COLO829 (cell line): ENCODE results near the gene ATP13A2.

Source experiments
- DNase-seq: peaks from one replicate; pipeline ENCODE4 v3.0.0; 2012; ENCODE audit warnings: low spot score

The ATP13A2 gene

DNA sequence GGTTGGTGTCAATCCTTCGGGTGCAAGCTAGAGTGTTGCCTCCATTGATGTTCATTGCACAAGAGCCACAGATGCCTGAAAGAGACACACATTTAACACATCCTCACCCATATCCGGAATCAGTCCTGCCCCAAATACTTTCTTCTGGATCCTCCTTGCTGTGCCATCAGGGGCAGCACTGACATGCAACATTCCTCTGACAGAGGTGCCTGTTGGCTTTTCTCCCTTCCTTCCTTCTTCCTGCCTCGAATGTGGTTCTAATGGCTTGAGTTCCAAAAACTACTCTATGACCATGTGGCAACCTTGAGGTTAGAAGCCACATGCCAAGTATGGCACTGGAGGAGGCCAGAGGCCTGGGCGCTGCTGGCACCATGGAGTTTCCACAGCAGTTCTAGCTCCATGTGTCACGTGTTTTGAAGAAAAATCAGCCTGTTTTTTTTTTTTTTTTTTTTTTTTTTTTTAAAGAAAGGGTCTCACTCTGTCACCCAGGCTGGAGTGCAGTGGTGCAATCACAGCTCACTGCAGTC lies 17.0 kb upstream of the ATP13A2 start:
- DNase-seq, result no peak

DNA sequence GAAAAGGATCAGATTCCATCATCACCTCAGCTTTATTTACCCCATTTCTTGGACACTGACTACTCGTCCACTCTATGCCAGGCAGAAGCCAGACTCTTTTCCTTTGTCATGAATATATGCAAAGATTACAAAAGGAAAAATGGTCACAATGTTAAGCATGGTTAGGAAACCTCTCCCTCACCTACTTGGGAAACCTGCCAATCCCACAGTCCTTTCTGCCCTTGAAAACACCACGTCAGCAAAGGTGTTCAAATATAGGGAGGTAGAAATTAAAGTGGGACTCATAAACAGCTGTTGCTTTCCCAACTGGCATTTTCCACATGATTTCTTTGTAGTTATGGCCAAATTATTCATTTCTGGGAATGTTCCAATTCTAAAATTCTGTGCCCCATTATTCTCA lies 16.2 kb upstream of the ATP13A2 start:
- DNase-seq, result no peak

DNA sequence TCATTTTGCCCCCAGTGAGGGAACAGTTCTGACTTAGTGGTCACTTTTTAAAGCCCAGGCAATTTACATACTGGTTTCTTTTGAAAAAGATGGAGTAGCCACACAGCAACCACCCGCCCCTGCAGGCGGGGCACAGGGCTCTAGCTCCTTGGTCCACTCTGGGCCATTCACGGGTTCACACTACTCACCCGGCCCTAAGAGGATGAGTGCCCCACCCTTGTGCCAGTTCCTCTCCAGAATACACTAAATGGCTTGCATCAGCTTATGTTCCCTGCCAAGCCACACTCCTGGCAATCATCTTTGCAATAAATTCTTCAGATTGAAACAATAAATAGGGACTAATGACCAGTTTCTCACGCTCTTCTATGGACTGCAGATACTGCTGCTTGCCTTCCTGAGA lies 15.7 kb upstream of the ATP13A2 start:
- DNase-seq, result no peak

DNA sequence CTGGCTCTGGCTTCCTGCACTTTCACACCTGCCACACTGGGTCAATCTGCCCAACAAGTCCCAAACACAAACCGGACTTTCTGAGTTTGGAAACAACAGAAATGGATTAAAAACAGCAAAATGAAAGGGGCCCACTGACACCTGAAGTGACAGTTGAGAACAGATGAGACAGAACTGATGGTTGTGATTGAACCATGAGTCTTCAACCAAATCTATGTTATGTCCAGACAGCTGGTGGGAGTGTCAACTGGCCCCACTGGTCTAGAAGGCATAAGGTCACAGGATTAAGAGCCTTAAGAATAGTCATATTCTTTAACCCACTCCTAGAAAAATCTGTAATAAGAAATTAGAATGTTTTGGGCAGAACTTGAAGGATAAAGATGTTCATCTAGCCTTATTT lies 13.0 kb upstream of the ATP13A2 start:
- no peak for DNase-seq

DNA sequence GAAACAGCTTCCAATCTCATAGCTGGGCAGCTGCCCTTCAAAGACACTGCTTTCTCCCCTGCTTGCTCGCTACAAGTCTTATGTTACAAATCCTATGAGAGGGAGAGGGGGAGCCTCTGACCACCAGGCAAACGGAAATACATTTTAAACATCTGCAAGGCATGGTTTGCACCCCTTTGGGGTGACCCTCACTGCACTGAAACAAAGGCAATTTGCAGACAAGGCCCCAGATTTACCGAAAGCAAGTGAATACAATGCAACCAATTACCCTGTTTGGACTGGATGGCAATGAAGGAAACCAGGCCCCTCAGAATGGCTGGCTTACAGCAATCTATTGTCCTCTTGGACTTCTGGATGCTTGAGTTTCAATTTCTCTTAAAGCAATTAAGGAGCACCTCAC lies 11.8 kb upstream of the ATP13A2 start:
- DNase-seq, result no peak

DNA sequence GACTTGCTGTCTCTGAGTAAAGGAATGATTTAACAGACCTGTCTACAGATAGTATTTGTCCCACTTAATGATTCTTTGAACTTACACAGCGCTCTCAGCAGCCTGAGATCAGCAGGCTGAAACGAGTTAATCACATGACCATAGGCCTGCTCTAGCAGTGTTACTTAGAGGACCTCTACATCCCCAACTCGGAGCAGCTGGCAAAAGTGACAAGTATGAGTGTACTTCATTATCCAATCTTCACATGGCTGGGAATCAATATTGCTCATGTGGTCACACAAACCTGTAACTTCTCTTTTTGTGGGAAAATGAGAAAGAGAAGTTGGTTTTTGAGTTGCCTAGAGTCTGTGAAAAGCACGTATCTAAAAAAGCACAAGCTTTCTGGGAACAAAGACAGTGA lies 11.4 kb upstream of the ATP13A2 start:
- no peak for DNase-seq

DNA sequence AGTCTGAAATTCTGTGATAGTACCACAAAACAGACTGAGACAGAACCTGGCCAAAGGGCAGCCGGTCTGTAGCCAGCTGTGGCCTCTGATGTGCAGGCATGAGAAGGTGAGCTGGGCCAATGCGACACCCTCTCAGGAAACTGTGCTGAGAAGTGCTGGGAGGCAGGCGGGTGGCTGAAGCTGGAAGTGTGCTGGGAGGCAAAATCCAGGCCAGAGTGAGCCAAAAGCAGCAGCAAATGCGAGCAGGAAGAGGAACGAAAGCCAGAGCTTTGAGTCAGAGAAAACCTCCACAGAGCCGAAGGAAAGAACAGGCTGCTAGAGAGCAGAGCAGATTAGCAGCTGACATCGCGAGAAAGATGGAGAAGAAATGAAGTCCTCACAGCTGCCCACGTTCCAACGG lies 10.2 kb upstream of the ATP13A2 start:
- DNase-seq, result no peak

DNA sequence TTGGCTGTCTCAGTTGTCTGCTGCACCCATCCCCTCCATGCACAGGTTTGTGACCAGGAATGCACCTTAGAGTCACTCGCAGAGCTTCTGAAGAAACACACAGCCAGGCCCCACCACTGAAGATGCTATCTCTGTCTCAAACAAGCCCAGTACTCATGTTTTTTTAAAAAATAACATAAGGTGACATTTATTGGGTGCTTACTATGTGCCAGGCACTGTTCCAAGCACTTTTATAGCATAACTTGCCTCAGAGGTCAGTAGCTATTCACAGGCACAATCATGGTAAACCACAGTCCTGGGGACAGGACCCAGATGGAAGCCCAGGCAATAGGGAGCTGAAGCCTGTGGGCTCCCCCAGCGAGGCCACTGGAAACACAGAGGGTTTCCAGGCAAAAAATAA lies 8.8 kb upstream of the ATP13A2 start:
- no peak for DNase-seq

DNA sequence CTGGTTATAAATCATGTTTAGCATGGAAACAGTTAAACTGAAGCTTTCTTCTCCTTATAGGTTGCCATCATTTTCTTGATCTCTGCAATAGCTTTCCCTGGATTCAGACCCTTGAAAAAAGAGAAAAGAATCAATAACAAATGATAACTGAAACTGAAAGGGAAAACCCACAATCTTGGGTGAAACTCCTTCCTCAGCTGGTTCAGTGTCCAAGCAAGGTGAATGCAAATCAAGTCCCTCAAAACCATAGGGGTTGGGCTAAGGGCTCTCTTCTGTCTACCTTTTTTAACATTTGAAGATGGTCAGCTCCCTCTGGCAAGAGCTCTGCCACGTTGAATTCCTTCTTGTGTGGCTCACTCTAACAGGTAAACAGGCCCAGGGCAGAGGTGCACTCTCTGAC lies 7.1 kb upstream of the ATP13A2 start:
- DNase-seq, result no peak

DNA sequence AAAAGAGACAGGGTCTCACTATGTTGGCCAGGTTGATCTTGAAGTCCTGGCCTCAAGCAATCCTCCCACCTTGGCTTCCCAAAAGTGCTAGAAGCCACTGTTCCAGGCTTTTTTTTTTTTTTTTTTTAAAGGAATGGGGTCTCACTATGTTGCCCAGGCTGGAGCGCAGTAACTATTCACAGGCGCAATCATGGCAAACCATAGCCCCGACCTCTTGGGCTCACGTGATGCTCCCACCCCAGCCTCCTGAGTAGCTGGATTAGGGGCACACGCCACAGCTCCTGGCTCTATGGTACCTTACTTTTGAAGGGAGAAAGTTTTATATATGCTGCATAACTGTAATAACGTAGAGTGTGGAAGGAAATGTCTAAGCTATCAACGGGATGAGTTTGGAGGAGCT lies 5.7 kb upstream of the ATP13A2 start:
- no peak for DNase-seq

DNA sequence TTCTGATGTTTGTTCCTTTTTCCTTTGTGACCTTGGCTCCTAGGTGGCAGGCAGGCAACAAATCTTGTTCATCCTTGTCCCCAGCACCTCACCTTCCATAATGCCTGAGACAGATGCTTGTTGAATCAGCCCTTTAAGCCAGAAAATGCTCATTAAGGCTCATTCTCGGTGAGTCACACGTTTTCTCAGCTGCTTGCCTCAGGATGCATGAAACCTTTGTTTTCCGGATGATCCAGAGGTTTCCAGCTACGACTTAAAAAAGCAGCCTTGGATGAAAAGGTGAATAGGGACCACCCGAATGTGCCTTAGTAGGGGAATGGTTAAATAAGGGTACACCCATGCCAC lies 4.6 kb upstream of the ATP13A2 start:
- peak; percentile 68 for DNase-seq

DNA sequence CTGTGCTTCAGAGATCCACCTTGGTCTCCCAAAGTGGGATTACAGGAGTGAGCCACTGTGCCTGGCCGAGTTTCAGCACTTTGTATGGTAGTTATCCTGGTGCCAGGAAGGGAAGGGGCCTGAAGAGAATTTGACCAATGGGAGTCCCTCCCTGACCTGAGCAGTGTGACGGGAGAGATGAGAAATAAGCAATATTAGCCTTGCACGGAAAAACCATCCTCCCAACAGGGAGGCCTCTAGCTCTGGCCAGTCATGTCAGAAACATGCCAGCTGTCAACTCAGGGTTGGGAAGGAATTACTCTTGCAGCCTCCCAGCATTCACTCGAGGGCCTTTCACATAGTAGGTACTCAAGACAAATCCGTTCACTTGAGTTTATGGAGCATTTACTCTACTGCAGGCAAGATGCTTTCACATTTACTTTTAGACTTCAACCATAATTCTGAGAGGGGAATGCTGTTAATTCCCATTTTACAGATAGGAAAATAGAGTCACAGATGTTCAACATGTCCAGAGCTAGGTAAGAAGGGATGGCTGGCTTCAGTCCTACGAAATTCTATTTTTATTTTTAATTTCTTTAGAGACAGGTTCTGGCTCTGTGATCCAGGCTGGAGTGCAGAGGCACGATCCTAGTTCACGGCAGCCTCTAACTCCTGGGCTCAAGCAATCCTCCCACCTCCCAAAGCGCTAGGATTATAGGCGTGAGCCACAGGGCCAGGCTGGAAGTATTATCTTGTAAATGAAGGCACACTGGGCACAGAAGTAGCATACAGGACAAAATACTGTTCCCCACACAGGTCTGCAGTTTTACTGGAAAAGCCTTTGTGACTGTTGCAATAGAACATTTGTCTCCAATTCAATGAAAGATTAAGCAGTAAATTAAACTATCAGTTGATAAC lies 3.2 kb upstream of the ATP13A2 start:
- no peak for DNase-seq

DNA sequence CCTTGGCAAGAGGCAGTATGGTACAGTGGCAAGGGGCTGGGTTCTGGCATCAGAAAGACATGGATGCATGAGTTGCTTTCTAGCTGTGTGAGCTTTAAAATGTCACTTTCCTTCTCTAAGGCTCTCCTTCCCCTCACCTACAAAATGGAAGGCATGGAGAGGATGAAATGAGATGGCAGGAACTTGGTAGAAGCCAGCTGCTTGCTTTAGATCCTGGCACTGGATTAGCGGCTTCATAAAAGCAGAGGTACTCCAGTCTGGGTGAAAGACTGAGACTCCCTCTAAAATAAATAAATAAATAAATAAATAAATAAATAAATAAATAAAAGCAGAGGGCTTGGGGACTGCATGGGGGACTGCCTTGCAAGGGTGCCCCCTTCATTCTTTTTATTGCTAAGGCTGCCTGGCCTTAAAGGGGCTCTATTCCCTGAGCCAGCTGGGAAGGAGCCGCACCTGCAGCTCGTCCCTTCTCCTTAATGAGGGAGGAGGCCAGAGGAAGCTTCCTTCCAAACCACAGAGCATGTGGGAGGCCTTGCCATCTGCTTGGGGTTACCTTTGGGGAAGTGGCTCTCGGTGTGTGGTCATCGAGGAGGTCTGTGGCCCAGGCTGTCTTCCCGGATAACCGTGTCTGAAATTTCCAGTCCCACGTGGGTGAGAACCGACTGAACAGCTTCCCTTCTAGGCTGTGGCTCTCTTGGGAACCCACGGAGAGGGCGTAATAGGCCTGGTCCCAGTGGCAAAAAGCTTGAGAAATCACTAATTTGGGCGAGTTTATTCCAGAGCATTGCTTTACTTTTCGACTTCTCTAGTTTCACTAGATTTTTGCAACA lies 2.0 kb upstream of the ATP13A2 start:
- no peak for DNase-seq

DNA sequence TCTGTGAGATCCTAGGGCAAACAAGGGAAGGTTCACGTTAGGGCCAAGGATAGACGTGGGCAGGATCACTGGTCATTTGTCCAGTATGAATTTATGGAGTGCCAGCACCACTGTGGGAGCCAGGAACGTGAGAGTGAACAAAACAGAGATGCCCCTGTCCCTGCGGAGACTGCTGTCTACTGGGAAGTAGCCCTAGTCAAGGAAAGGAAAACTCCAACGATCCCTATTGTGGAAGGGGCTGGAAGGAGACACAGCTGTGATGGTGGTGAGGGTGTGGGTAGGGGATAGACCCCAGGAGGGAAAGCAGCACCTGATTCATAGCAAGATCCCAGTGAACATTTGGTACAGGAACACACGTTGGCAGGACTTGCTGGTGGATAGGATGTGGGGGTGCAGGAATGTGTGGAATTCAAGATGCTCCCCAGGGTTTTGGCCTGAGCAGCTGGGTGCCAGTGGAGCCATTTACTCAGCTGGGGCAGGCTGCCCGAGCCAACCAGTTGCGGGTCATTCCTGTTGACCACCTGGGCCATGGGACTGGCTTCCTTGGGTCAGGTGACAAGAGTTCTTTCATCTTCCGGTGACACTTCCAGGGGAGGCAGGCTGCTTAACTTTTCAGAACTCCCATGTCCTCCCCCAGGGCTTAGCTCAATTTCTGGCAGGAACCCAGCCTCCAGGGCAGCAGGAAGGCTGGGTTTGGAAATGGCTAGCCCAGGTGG lies 1.2 kb upstream of the ATP13A2 start:
- DNase-seq, result no peak

DNA sequence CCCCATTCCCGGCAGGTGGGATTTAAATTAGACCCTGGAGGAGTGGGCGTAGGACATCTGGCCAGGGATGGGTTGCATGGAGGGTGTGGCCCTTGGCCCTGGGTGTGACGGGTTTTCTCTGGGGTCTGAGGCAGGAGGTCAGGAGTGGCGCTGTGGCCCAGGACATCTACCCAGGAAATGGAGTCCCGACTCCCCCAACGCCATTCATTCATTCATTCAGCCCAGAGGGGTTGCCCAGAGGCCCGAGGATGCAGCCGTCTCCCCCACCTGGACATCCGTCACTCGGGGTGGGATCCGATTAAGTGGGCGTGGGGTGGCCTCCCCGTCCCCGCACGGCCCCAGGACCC lies 663 bp downstream of the ATP13A2 start:
- DNase-seq, result no peak

DNA sequence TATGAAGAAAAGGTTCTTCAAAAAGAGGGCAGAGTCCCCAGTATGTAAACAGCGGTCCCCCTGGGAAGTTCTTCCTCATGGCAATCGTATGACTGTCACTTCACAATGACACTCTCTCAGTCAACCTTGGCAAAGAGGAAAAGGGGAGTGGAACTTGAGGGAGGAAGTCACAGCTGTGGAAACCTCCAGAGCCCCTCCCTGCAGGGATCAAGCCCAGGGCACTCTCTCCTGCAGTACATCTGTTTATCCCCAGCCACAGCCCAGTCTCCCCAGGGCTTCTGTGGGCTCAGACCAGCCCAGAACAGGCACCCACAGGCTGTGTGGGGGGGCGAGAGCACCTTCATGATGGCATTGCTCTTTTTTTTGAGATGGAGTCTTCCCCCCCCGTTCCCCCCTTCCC lies 2.0 kb downstream of the ATP13A2 start:
- no peak for DNase-seq

DNA sequence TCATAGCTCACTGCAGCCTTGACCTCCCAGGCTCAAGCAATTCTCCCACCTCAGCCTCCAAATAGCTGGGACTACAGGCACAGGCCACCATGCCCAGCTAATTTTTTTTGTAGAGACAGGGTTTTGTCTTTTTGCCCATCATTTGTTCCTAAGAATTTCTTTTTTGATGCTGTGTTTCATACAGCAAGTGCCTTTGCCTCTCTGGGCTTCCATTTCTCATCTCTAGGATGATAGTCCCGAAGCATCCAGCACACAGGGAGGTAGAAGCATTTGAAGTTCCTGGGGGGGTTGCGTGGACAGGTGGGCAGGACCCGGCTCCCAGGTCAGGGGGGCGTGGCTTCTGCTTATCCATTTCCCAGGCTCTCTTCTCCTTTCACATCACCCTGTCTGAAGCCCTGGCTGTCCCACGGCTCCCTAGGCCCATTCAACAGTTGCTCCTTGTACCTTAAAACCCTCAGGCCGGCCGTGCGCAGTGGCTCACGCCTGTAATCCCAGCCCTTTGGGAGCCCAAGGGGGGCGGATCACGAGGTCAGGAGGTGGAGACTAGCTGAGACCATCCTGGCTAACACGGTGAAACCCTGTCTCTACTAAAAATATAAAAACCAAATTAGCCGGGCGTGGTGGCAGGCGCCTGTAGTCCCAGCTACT lies 3.4 kb downstream of the ATP13A2 start:
- DNase-seq, result no peak

DNA sequence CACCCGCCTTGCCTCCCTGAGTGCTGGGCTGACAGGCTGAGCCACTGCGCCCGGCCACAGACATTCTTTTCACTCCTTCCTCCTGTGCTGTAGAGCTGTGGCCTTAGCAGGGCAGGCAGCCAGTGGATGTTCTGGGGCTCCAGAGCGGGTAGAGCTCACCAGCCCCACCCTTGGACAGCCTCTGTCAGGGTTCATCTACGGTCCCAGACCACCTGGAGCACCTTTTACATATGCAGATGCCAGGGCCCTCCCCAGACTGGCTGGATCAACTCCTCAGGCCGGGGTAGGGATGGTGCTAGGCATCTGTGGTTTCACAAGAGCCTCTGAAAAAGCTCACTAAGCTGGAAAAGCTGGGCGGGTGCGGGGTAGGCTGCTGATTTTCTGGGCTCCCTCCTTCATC lies 4.6 kb downstream of the ATP13A2 start:
- no peak for DNase-seq

DNA sequence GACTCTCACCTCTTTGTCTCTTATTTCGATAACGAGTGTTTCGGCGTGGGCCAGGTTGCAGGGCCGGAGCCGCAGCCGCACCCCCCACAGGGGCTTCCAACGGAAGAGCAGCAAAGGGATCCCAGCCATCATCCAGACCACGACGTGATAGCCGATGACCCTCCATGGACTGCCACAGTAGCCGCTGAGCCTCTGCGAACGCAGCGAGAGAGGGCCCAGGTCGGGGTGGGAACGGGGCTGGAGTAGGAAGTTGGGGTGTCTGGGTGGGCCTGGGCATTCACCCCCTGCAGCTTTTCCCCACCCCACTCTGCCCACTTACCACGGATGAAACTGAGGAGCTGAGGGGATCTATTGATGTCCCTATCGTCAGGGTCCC lies 6.4 kb downstream of the ATP13A2 start:
- no peak for DNase-seq

DNA sequence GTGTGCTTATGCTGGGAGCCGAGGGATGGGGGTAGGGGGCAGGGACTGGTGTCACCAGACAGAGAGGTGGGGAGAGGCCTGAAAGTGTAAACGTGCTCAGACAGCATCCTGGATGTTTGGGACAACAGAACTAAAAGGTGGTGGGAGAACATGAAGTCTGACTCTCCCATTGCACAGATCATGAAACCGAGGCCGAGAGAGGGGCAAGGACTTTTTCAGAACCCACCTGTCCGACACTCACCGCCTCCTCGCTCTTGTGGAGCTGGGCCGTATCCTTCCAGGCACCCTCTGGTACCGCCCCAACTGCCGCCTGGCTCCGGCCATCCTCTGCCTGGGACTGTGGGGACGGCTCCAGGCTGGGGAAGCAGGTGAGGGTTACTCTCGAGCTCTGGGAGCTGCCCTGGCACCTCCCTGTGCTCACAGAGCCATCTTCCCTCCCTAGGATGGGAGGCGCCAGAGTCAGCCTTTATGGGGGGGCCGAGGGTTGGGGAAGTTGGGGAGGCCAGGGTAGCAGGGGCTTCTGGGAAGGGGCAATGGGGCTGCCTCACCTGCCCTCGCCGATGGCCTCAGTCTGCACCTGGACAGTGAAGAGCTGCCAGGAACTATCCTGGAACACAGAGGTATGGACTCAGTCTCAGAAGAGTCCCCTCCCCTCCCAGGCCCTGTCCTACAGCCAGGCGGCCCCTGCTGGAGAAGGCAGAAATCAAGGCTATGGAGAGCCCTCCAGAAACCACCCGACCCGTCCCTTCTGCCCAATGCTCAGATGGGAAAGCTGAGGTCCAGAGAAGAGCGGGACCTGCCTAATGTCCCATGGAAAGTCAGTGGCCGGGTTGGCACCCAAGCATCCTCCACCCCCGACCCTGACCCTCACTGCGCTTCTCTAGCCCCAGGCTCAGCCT lies 7.0 kb downstream of the ATP13A2 start:
- DNase-seq, result no peak

DNA sequence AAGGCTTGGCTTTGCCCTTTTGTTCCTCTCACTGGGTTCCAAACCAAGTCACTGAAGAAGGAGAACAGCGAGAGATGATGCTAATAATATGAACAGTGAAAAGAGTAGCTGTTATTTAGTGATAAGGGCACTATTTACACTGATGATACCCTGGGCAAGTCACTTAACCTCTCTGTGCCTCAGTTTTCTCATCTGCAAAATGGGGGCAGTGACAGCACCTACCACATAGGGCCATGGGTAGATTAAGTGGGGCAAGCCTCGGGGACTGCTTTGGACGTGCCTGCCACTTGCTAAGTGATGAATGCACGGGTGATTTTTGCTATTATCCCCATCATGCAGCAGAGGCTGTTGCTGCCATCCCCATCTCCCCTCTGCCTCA lies 9.2 kb downstream of the ATP13A2 start:
- no peak for DNase-seq
